Measurements from ENCODE around the gene SCGB1D4.

SCGB1D4 gene

DNA sequence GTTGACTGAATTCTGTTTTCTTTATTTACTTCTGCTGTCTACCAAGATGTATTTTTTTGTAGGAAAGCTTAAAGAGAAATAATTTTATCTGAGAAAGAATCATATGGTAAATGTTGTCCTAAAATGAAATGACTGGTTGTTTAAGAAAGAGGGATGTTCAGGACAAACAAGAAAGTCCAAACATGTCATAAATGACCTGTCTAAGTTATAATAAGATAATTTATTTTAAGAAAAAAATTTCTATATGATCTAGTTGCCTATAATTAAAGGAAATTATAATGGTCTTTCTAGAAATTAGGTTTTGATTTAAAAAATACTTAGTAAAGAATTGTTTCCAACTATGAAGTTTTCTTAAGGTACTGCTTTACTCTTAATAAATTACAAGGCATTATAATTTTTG is 18.4 kb downstream of the SCGB1D4 start:
- no peak for DNase-seq (ENCODE audit: low read depth in 1 of 2, low spot score in 1 of 2)

DNA sequence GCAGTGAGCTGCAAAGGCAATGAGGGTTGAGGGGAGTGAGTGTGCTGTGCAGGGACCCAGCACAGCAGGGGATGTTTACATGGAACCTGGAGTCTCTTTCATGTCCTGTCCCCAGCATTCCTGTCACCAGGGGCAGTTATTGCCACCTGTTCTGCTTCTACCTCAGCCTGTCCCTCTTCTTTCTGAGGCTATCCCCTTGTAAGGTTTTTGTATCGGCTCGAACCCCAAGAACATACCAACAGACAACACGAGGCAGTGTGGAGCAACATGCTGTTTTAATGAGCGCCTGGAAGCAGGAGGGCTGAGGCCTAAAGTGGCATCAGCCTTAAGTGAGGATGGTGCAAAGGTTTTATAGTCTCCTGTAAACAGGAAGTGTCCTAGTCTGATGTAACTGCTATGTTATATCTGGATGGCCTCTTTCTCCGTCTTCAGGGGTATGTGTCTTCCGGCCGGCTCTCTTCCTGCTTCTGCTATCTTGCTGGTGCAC is 25.0 kb downstream of the SCGB1D4 start:
- no peak for DNase-seq (ENCODE audit: low read depth in 1 of 2, low spot score in 1 of 2)

DNA sequence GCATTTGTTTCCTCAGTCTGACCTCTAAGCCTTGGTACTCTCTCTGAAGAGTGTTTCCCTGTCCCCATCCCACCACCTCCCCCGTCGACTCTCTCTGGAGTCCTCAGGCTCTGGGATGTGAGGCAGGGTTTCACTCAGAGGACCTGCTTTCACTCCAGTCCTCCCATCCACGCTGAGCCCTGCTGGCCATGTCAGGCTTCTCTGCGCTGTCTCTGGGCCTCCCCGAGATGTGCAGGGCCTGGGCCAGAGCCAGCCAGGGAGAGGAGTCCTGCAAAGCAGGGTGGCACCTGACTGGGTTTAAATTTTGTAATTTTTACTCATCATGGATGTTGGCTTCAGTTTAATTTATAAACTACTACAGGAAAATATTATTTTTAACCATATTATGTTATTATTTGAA is 25.6 kb downstream of the SCGB1D4 start:
- DNase-seq (ENCODE audit: low read depth in 1 of 2, low spot score in 1 of 2) = no peak

DNA sequence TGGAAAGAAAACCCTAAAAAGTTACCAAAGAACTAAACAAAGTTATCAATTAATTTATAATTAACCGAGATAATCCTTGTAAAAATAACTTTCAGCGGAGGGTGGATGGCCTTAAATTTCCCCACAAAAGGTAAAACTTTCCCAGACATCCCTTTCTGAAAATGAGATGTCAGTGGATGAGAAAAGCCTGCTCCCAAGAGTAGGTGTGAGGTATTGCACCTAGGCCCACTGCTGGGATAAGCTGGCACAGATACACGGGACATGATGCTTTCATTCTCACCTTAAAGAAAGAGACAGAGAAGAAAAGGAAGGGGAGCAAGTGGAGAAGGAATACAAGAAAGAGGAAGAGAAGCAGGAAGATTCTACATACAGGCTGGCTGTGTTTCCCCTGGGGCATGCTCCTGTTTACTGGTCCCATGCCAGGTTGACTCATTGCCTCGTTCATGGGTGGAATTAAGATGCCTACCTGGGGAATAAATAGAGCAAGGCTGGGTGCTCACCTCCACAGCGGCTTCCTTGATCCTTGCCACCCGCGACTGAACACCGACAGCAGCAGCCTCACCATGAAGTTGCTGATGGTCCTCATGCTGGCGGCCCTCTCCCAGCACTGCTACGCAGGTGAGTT is 29.1 kb downstream of the SCGB1D4 start, which contains the start of gene SCGB2A2:
Gene SCGB2A2 (plus strand): TSS at position 505 of the 625 bp plus-strand sequence. CDS start 59 bp downstream, at position 564.
- no peak for DNase-seq (ENCODE audit: low read depth in 1 of 2, low spot score in 1 of 2)

GRCh38 chr11:62267576-62267975 is 31.3 kb downstream of the SCGB1D4 start:
- DNase-seq (ENCODE audit: low read depth in 1 of 2, low spot score in 1 of 2) = no peak

DNA sequence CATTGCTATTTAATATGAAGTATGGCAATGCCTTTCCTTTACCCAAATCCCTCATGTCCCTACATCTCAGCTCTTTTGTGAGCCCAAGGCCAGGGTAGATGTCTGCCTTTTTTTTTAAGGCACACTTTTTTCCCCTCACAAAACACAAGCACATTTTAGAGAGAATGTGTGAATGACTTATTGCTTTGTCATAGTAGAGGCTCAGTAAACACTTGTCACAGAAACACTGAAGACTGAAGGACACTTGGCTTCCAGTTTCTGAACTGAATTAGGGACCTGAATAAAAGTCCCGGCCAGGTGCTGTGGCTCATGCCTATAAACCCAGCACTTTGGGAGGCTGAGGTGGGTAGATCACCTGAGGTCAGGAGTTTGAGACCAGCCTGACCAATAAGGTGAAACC is 31.8 kb downstream of the SCGB1D4 start:
- no peak for DNase-seq (ENCODE audit: low read depth in 1 of 2, low spot score in 1 of 2)

DNA sequence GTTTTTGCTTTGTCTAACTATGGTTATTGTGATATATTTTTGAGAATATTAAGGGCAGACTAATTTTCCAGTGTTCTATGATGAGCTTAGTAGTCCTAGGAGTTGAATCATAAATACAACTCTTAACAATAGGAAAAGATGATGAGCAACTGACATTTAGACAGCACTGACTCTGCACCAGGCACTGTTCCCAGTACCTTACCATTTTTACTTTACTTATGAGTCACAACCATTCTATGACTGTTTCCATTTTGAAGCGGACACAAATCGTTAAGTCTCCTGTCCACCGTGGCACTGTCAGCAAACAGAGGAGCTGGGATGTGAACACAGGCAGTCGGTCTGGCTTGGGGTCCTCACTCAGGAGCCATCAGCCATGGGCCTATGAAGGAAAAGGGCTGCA is 32.3 kb downstream of the SCGB1D4 start:
- no peak for DNase-seq (ENCODE audit: low read depth in 1 of 2, low spot score in 1 of 2)

- no peak for DNase-seq (ENCODE audit: low read depth in 1 of 2, low spot score in 1 of 2)
These were observed 34.9 kb downstream of the SCGB1D4 start for GRCh38 chr11:62264004-62264403.

DNA sequence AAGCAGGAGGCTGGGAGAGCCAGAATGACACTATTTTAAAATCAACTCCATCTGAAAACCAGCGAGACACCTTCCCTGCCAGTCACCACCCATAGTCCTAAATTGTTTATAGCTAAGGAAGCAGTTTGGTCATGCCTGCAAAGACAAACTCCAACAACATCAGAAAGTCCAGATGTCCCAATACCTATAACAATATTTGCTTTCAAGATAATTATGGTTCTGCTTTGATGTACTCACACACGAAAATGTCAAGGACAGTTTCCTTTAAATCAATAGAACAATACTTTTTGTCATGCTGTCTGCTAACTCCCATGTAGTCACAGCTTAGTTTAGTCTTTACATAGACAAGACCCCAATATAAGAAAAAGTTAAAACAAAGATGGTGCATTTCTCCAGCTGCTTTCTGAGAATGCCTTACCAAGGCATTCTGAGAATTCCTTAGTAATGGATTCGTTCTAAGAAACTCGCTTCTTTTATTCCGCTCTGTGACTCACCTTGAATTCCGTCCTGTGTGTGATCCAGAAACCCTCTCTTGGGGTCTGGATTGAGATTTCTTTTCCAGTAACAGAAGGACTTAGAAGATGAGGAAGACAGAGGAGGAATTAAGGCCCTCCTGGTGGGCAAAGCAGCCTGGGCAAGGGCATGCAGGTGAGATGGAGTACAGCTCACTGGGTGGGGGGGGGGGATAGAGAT is 38.5 kb downstream of the SCGB1D4 start:
- no peak for DNase-seq (ENCODE audit: low read depth in 1 of 2, low spot score in 1 of 2)

DNA sequence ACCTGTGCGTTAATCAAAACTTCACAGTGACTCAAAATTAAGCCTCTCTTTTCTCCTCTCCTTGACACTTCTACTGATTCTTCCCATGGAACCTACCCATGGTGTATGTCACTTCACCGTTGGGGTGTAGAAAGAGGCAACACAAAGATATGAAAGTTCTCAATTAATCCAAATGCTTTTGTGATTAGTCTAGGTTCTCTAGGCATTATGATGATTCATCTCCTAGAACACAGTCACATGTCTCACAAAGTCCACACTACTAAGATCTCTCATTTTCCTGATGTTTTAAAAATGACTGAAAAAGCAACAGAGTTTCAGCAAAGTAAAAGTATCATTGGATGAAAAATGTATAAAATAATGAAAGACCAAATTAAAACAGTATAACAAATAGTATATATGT is 42.6 kb downstream of the SCGB1D4 start:
- DNase-seq (ENCODE audit: low read depth in 1 of 2, low spot score in 1 of 2) = no peak

- no peak for DNase-seq (ENCODE audit: low read depth in 1 of 2, low spot score in 1 of 2)
These were observed 44.8 kb downstream of the SCGB1D4 start for GRCh38 chr11:62253999-62254542.

DNA sequence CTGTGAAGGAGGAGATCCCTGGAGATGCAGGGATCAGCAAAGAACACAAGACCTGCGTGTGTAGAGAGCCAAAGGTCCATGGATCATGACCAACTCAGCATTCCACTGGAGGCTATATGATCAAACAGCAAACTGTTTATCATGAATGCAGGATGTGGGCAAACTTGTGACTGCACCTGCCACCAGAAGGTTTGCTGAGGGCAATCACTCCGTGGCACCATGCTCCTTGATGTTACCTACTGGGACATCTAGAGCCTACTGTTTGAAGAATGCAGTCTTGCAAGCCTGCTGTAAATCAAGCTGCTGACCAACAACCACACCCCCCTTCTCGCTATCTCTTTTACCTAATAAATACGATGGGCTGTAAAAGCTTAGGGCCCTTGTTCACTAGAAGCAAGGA is 47.2 kb downstream of the SCGB1D4 start:
- no peak for DNase-seq (ENCODE audit: low read depth in 1 of 2, low spot score in 1 of 2)

All from activated T-helper 1 cell treated with anti-CD3 and anti-CD28 coated beads, Interleukin-2, amount 50 U/mL, for 16 hours (primary cell).